ENCODE data around the gene MND1.

Gene MND1, protein sequence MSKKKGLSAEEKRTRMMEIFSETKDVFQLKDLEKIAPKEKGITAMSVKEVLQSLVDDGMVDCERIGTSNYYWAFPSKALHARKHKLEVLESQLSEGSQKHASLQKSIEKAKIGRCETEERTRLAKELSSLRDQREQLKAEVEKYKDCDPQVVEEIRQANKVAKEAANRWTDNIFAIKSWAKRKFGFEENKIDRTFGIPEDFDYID

DNA sequence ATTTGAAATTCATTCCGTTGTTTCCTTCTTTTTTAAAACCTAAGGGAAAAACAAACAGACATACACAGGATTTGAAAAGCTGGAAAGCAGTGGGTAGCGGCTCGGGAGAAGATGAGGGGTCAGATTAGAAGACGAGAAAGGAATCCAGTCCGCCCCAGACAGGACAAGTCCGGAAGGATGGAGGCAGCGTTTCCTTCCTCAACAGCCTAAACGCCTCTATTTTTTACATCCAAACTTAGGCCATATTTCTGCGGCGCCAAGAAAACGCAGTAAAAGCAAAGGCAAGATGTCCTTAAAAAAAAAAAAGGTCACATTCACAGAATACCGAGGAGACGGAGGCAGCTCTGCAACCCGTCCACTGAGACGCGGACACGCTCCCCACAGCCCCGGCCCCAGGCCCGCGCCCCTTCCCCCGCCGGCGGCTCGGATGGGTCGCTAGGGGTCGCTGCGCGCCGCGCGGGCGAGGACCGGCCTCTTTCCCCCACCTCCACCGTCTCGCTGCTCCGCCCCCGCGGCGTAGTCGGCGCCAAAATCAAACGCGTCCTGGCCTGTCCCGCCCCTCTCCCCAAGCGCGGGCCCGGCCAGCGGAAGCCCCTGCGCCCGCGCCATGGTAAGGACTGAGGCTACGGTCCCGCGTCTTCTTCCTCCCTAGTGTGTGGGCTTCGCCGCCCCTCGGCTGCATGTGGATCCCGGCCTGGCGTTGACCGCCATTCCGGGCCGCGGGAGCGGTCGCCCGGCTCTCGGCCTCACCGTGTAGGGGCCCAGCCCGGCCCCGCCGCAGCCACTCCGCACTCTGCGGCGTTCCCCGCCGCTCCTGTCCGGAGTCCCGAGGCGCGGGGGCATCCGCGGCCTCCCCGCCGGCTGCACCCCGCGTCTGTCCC lies at the start of gene MND1:
MND1 (plus strand) TSS at position 558 of the 881 bp plus-strand sequence; CDS start at position 608, 50 bp downstream.
- DNase-seq, result peak; percentile 86

DNA sequence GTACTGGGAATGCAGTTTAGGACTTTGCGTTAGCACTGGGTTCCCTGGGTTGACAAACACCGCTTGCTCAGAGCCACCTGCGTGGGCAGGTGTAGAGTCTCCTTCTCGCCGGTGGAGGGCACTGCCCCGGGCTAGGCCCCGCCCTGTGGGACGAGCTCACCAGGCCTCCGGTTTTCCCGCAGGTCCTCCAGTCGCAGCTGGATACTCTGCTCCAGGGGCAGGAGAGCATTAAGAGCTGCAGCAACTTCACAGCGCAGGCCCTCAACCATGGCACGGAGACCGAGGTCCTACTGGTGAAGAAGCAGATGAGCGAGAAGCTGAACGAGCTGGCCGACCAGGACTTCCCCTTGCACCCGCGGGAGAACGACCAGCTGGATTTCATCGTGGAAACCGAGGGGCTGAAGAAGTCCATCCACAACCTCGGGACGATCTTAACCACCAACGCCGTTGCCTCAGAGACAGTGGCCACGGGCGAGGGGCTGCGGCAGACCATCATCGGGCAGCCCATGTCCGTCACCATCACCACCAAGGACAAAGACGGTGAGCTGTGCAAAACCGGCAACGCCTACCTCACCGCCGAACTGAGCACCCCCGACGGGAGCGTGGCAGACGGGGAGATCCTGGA lies 49.2 kb upstream of the MND1 start:
- DNase-seq, result no peak

- no peak for DNase-seq
Measured at GRCh38 chr4:153296040-153296823, 48.3 kb upstream of the MND1 start.

GRCh38 chr4:153297116-153297515 lies 47.4 kb upstream of the MND1 start:
- no peak for DNase-seq

DNA sequence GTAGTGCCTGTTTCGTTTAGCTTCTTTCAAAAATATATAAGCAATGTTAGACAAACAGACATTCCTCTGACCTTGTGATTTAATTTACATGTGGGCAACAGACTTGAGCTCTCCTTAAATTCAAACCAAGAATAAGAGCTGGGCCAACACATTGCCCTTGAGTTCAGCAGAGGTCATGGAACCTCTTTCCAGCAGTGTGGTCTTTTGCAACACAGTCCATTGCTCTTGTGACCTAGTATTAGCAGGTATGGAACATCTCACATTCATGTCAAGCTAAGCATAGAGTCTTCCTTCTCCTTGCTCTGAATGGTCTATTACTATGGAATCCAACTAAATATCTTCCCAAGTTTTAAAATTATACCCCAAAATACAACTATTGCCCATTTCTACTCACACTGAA lies 33.7 kb upstream of the MND1 start:
- no peak for DNase-seq

DNA sequence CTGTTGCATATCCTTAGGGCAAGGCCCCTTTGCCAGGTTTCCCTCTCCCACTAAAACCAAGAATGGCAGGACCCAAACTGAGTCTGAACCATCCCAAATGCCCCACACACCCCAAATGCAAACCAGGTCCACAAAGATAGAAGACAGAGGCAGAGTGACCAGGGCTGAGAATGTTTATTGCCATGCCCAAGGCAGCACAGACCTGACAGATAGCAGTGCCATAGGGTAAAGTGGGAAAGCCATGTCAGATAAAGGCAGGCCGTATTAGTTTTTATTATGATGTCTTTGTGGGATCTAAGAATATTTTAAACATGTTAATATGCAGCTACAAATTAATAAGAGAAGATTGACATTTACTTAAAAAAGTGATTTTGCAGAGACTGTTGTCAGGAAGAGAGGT lies 29.6 kb upstream of the MND1 start:
- DNase-seq, result no peak

DNA sequence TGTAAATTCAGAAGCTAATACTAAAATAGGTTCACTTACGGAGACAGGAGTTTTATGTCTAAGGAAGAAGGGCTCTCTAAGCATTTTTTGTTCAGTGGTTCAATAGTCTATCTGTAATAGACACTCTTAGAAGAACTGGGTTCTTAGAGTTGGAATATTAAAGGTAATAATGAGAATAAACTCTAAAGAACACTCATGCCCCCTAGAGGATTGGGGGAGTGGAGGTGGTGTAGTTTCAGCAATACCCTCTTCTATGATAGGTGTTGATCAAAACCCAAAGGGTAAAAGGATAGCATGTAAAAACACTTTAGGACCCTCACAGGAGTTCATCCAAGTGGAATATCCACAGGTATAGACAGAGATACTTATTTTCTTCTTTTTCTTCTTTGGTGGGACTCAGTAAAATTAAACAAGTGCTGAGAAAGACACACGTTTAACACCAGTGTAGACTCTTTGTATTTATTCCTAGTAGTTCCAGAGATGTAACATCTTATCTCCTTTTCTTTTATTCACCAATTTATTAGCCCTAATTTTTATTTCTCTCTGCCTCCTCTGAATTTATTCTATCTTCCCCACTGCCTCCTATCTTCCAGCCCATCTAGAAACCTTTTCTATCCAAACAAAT lies 25.7 kb upstream of the MND1 start:
- DNase-seq, result no peak

- no peak for DNase-seq
Measured at GRCh38 chr4:153322791-153323190, 21.7 kb upstream of the MND1 start.

- no peak for DNase-seq
Measured at GRCh38 chr4:153324046-153324445, 20.4 kb upstream of the MND1 start.

- no peak for DNase-seq
Measured at GRCh38 chr4:153325558-153325957, 18.9 kb upstream of the MND1 start.

DNA sequence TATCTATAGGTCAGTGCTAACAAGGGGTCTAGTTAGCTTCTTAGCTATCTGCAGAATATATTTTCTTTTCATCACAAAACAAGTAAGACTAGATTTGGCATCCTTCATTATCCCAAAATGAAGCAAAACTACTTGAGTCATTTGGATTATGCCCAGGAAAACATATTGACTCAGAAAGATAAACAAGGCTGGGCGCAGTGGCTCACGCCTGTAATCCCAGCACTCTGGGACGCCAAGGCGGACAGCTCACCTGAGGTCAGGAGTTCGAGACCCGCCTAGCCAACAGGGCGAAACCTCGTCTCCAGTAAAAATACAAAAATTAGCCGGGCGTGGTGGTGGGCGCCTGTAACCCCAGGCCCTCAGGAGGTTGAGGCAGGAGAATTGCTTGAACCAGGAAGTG lies 18.0 kb upstream of the MND1 start:
- no peak for DNase-seq

GRCh38 chr4:153327247-153327646 lies 17.2 kb upstream of the MND1 start:
- no peak for DNase-seq

GRCh38 chr4:153332936-153333335 lies 11.6 kb upstream of the MND1 start:
- DNase-seq, result no peak

- no peak for DNase-seq
Measured at GRCh38 chr4:153333874-153334273, 10.6 kb upstream of the MND1 start.

GRCh38 chr4:153335665-153336064 lies 8.8 kb upstream of the MND1 start:
- no peak for DNase-seq

DNA sequence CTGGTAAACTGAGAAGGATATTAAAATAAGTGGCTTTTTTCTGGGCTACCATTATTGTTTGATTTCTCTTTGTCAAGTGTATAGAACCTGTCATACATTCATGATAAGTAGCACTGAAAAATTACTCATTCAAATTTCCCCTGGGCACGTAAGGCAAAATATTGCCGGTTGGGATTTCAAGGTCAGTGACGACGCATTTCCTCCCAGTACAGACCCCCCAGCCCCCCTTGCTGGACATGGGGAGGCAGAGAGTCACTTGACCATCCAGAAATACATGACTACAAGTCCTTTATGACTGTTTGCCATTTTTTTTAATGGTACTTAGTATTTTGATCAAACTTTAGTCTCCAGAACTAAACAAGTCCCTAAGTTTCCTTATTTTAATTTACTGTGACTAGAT lies 6.8 kb upstream of the MND1 start:
- no peak for DNase-seq

GRCh38 chr4:153341575-153342090 lies 2.9 kb upstream of the MND1 start:
- DNase-seq, result no peak

DNA sequence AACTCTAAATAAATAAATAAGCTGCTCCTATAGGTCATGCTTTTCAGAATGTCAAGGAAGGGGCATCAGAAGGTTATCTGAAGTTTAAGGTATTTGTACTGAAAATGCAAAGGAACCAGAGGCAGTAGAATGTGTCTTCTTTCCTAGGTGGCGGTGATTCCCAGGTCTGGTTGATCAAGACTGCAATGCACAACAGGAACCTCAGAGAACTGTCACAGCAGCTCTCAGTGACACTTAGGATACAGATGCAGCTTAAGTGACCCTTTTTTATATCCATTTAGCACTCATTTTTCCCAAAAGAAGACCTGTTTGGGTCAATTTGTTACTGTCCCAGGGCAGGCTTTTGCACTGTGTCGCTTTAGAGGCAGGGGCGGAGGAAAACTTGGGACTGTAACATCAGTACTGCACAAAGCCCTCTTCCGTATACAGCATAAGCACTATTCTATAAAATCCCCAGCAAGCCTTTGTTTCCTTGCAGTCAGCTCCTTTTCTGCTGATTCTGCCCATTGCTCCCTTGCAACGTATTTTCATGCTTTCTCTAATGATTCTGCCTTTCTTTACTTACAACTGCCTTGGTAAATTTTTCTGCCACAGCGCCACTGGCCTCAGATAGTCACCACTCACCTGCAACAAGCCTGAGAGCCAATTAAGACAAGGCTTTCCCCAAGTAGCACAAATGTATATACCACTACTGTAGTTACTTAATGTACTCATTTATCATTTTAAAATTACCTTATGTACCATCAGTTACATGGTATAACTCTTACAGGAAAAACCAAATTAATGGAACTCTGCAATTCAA lies 1.5 kb upstream of the MND1 start:
- no peak for DNase-seq

DNA sequence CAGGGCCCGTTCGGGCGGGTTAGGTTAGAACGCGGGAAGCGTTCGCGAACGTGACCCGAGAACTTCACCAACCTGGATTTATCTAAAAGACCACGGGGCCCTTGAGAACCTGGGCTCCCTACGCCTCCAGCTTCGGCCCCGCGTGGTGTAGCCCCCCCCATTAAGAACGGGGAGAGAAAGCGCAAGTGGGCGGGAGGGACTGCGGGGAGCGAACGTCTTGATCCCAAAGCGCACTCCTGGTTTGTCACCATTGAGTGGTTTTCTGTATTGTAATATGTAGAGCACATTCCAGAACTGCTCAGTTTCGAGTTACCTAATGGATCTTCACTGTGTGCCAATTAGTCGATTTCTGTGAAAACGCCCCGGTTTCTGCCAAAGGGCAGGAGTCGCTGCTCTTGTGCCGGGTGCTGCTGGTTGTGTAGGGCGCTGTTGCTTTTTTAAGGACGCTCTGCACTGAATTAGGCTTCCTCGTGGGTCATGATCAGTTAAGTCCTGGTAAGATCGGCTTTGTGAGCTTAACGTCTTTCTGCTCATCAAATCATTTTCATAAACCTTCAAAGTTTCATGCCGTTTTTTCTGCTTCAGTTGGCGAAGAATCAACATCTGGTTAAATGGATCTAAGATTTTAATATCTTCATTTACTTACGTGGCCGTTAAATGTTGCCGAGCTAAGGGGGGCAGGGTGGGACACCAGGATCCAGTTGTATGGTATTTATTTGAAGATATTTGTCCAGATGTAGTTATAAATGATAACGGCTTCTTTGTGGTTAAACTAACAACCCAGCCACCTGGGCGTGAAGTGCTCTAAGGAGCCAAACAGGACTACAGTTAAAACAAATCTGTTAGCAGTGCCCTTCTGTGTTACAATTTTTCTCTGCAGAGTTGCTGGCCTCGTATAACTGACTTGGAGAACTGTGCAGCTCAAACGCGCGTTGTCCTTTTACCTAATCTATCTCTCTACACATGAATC lies 809 bp downstream of the MND1 start:
- DNase-seq, result peak; percentile 41

DNA sequence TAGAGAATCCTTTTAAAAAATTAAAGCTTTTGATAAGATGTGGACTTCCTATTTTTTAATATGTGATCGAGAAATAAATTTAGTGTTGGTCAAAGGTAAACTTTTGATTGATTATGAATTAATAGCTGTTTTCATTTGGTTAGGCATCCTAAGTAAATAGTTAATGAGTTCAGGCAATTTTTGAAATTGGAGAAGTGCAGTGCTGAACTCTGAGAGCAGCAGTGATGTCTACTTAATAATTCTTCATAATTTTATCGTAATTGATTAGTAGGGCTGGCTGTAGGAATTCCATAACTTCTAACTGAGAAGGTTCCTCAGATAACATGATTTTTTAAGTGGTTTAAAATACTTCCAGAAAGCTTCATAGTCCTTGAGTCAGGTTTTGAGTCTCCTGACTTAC lies 1.5 kb downstream of the MND1 start:
- DNase-seq, result no peak

Data from activated CD4-positive, alpha-beta T cell treated with anti-CD3 and anti-CD28 coated beads for 1 hour (primary cell).